Endothelial cell of umbilical vein (primary cell): Measurements from ENCODE around the gene ARL4C. TPM values are rescaled to one million over a fixed set of nuclear protein-coding genes. Genes with fewer than 3 reads are reported as not detected.

Experiments
- BruUV-seq: library from RNA; stranded (reverse); fragments of 400-500 nt; replicated peaks from 2 replicates; lab custom pipeline; 2021; lab: Mats Ljungman, UMichigan
- CTCF ChIA-PET: fragments of 300-600, 350-600 bp; sonication (Branson Sonifier 250); formaldehyde crosslinking; loops from one replicate; lab custom pipeline; 2021; ENCODE audit warnings: antibody characterized with exemption, inconsistent platforms; lab: Charles Lee
- POLR2A ChIA-PET: fragments of 300-600, 350-600 bp; sonication (Branson Sonifier 250); formaldehyde crosslinking; loops from one replicate; lab custom pipeline; 2021; ENCODE audit warnings: antibody characterized with exemption, inconsistent platforms; lab: Charles Lee
- DNase-seq: peaks from one replicate; pipeline ENCODE4 v3.0.0-alpha.2; 2011; ENCODE audit warnings: low read depth, low spot score
- FAIRE-seq: peaks from 2 replicates; lab custom pipeline; 2011; peaks lifted over from hg19 to GRCh38; lab: Jason Lieb, UNC
- H2AFZ ChIP-seq: 2 replicates; pipeline ENCODE4 v1.6.0; 2012; ENCODE audit warnings: low read depth, low read length, control low read depth, inconsistent platforms
- H3K27ac ChIP-seq: 2 replicates; pipeline ENCODE4 v1.5.1; 2011; ENCODE audit warnings: low read depth, mild to moderate bottlenecking, control low read depth, low read length, moderate library complexity; ENCODE audit not compliant: insufficient read depth
- H3K27me3 ChIP-seq, 2 experiments: 2 replicates each; pipeline versions ENCODE4 v1.6.0 to v1.6.1; 2011; ENCODE audit warnings: low read length in 2 of 2, mixed read lengths in 1 of 2; ENCODE audit not compliant: control insufficient read depth in 2 of 2, insufficient read depth in 2 of 2
- H3K36me3 ChIP-seq, 2 experiments: 2 replicates in 1 of 2; 3 replicates in 1 of 2; pipeline ENCODE4 v1.5.1; 2011; ENCODE audit warnings: low read length in 2 of 2, mild to moderate bottlenecking in 1 of 2, moderate library complexity in 1 of 2; ENCODE audit not compliant: control insufficient read depth in 2 of 2, insufficient read depth in 2 of 2; ENCODE audit errors: extremely low read depth in 1 of 2
- H3K4me1 ChIP-seq: 3 replicates; pipeline ENCODE4 v1.5.1; 2011; ENCODE audit warnings: mild to moderate bottlenecking, low read length; ENCODE audit not compliant: control insufficient read depth, insufficient read depth; ENCODE audit errors: extremely low read depth
- H3K4me2 ChIP-seq: 2 replicates; pipeline ENCODE4 v1.6.1; 2011; ENCODE audit warnings: low read length, control low read depth, mixed read lengths; ENCODE audit not compliant: insufficient read depth
- H3K4me3 ChIP-seq, 3 experiments: fragments of 200-600 bp in 1 of 3; sonication (generic), shearing (Covaris generic) in 1 of 3; replicated peaks in 1 of 3; 2 replicates each; pipeline ENCODE4 v1.5.1; 2011 to 2016; ENCODE audit warnings: control low read depth in 3 of 3, low read length in 3 of 3, mild to moderate bottlenecking in 2 of 3, inconsistent platforms in 1 of 3, low read depth in 1 of 3, moderate library complexity in 1 of 3; ENCODE audit not compliant: insufficient read depth in 1 of 3
- H3K79me2 ChIP-seq: 2 replicates; pipeline ENCODE4 v1.6.0; 2012; ENCODE audit warnings: low read length, inconsistent platforms; ENCODE audit not compliant: control insufficient read depth, insufficient read depth
- H3K9ac ChIP-seq: replicated peaks from 2 replicates; pipeline ENCODE3; 2011; ENCODE audit warnings: low read length, control low read depth; ENCODE audit not compliant: insufficient read depth; ENCODE audit errors: extremely low read depth
- H3K9me1 ChIP-seq: replicated peaks from 3 replicates; pipeline ENCODE4 v1.6.0; 2011; ENCODE audit warnings: mild to moderate bottlenecking, low read length; ENCODE audit not compliant: control insufficient read depth, insufficient read depth; ENCODE audit errors: extremely low read depth
- H3K9me3 ChIP-seq: replicated peaks from 2 replicates; pipeline ENCODE4 v1.5.1; 2012; ENCODE audit warnings: low read length, inconsistent platforms; ENCODE audit not compliant: control insufficient read depth, insufficient read depth
- H4K20me1 ChIP-seq: replicated peaks from 2 replicates; pipeline ENCODE3; 2011; ENCODE audit warnings: mild to moderate bottlenecking, low read length; ENCODE audit not compliant: control insufficient read depth, insufficient read depth; ENCODE audit errors: extremely low read depth
- EZH2 ChIP-seq: IDR thresholded peaks from 2 replicates; pipeline ENCODE4 v1.6.1; 2012; ENCODE audit warnings: borderline replicate concordance, low read depth, mild to moderate bottlenecking, moderate library complexity, low read length, inconsistent platforms; ENCODE audit not compliant: severe bottlenecking
- GATA2 ChIP-seq: IDR thresholded peaks from 2 replicates; pipeline ENCODE4 v1.7.0; 2011; ENCODE audit warnings: low read depth, mild to moderate bottlenecking, moderate library complexity, mixed read lengths, low read length; ENCODE audit not compliant: insufficient read length, insufficient read depth
- JUN ChIP-seq: IDR thresholded peaks from 2 replicates; pipeline ENCODE4 v1.6.1; 2011; ENCODE audit warnings: borderline replicate concordance, low read depth; ENCODE audit not compliant: insufficient read length, insufficient read depth
- POLR2AphosphoS5 ChIP-seq: IDR thresholded peaks from 2 replicates; pipeline ENCODE4 v1.6.1; 2012; ENCODE audit warnings: low read depth, mild to moderate bottlenecking, control low read depth, low read length, moderate library complexity; ENCODE audit not compliant: insufficient read depth
- dilution Hi-C: fragments of 300-500 bp; cut with MboI; formaldehyde crosslinking; loops from one replicate; pipeline ENCODE4 v1.15.0; 2019; ENCODE audit warnings: low sequenced_read_pairs; ENCODE audit not compliant: extremely low pct_ligation_motif_present
- intact Hi-C: fragments of 100-400 bp; cut with micrococcal nuclease; formaldehyde crosslinking; loops from one replicate; pipeline ENCODE4 v1.10.0; 2022
- polyA plus RNA-seq, 4 experiments: library from polyadenylated mRNA; depleted of rRNA in 3 of 4; stranded (reverse) in 3 of 4; unstranded in 1 of 4; fragments of >200 nt; gene quantifications; 2 replicates each; pipeline versions ENCODE4 v1.2.1 to v1.2.3, GENCODE V29; 2011 to 2012; ENCODE audit warnings: missing spikeins in 1 of 4
- total RNA-seq: library from RNA; stranded (reverse); gene quantifications from 2 replicates; pipeline ENCODE4 v1.2.3, GENCODE V29; 2021
- TF ChIP-seq, protein P1 (sequence below): IDR thresholded peaks from 2 replicates; pipeline ENCODE4 v1.6.1; 2011; ENCODE audit not compliant: insufficient read depth, insufficient read length

ARL4C gene
- total and polyA plus RNA-seq, 2 donors (not counting 3 experiments of a cell fraction or from before 2014, with no cell fraction given): 5.5 to 10.5 TPM

DNA sequence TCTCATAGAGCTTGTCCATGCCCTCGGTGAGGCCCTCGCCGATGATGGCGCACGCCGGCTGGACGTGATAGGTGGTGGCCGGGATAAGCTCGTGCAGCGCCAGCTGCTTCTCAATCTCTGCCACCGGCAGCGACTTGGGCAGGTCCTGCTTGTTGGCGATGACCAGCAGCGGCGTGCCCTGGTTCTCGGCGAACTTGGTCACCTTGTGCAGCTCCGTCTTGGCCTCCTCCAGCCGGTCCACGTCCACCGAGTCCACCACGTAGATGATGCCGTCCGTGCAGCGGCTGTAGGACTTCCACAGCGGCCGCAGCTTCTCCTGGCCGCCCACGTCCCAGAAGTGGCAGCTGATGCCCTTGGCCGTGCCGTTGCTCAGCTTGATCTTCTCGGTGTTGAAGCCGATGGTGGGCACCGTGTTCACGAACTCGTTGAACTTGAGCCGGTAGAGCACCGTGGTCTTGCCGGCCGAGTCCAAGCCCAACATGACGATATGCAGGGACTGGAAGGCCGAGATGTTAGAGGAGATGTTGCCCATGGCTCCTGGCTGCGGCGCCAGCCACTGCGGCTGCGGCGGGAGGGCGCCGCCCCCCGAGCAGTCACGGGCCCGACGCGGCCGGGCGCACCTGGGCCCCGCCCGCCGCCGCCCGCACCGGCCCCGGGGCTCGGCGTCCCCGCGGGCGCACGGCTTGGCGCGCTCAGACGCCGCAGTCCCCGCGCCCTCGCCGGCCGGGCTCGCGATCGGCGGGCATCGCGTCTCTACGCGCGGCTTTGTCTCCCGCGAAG is 636 bp downstream of the ARL4C start:
- H3K79me2 ChIP-seq: no peaks in the 10 kb centered on the region

DNA sequence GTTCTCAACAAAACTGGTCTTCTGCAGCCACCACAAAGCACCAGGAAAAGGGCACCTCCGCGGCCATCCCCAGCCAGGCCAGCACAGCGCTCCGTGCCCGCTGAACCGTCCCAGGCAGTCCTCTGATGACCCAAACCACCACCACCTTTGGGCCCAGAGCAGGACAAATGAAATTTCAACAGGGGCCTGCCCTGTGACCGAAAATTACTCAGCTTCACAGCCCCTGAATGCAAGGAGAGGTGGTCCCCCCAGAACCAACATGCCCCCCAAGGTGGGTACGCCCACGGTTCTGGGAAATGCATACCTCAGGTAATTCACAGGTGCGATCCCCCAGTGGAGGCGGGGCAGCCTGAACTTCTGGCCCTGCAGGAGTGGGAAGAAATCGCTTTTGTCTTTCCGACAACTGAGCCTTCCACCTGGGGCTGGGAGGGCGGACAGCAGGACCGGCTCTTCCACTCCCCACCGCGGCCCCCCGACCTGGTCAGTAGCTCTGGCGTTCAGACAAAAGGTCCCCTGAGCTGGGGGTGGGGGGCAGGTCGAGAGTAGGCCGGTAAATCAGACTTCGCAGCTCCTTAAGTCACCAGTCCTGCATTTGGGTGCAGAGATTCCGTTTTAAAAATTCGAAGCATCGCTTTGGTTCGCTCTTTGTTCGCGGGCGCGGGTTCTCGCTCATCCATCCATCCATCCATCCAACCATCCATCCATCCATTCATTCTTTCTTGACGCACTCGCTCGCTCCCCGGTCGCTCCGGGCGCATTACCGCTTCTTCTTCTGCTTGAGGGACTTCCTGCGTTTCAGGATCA is 1.4 kb downstream of the ARL4C start:
- H3K27ac ChIP-seq: no peak overlapping the region
- no peaks in the 10 kb centered on the region for H3K36me3 ChIP-seq
- peak; percentile 40 for FAIRE-seq
- BruUV-seq: no TSS peak
- no peaks in the 10 kb centered on the region for H4K20me1 ChIP-seq
- peak; percentile 24 for TF ChIP-seq EZH2
- TF ChIP-seq GATA2: no peak
- TF ChIP-seq, protein P1, sequence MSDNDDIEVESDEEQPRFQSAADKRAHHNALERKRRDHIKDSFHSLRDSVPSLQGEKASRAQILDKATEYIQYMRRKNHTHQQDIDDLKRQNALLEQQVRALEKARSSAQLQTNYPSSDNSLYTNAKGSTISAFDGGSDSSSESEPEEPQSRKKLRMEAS: no peak
- no peak for TF ChIP-seq POLR2AphosphoS5
- H3K4me1 ChIP-seq: peaks cover 16% of the 10 kb centered on the region
- no peaks in the 10 kb centered on the region for H3K9me3 ChIP-seq
- H3K9me1 ChIP-seq: no peaks in the 10 kb centered on the region
- ChIA-PET CTCF (interaction anchor here (0.8 to 4.8 kb wide), 15 partner anchors 50 to 622 kb away, joined by 3 to 81 read pairs (median 4); no protein-coding TSS in a partner anchor), POLR2A (interaction anchor here (0.5 to 0.9 kb wide), 2 partner anchors 73 to 197 kb away, joined by 3 to 5 read pairs; no protein-coding TSS in a partner anchor)
- dilution Hi-C loops (no loop called here), intact Hi-C loops (loop anchor here (1.0 to 2.0 kb wide), 6 partner anchors 49 to 641 kb away; partner anchors contain the start of gene HJURP)
- H3K4me2 ChIP-seq: peak overlapping the region; percentile 77
- peak overlapping the region in 2 of 3 experiments; percentile 47 to 69 for H3K4me3 ChIP-seq
- no peak for DNase-seq
- peak overlapping the region; percentile 55 for H3K9ac ChIP-seq
- no peaks in the 10 kb centered on the region for H3K27me3 ChIP-seq
- peak overlapping the region; percentile 85 for H2AFZ ChIP-seq
- H3K79me2 ChIP-seq: no peaks in the 10 kb centered on the region

More for the DNA sequence above, 636 bp downstream of the ARL4C start:
- Histone ChIP-seq H3K4me3 (peak overlapping the region in 2 of 3 experiments; percentile 47 to 69), H3K9ac (peak overlapping the region; percentile 55), H3K27me3 (no peaks in the 10 kb centered on the region), H3K9me1 (no peaks in the 10 kb centered on the region), H3K9me3 (no peaks in the 10 kb centered on the region), H3K27ac (peak overlapping the region; percentile 43), H4K20me1 (no peaks in the 10 kb centered on the region), H2AFZ (peak overlapping the region; percentile 85), H3K4me1 (peaks cover 16% of the 10 kb centered on the region), H3K4me2 (peak overlapping the region; percentile 77), H3K36me3 (no peaks in the 10 kb centered on the region)
- CTCF ChIA-PET: interaction anchor here (0.8 to 4.8 kb wide), 20 partner anchors 48 to 621 kb away, joined by 3 to 81 read pairs (median 4); no protein-coding TSS in a partner anchor
- peak; percentile 54 for DNase-seq
- TF ChIP-seq JUN (no peak), EZH2 (no peak), POLR2AphosphoS5 (peak; percentile 1)
- POLR2A ChIA-PET: interaction anchor here (0.5 to 0.9 kb wide), 2 partner anchors 74 to 198 kb away, joined by 3 to 5 read pairs; no protein-coding TSS in a partner anchor
- peak; percentile 8 for FAIRE-seq
- TSS peak; percentile 20 for BruUV-seq
- dilution Hi-C loops (no loop called here), intact Hi-C loops (loop anchor here (1.0 to 2.0 kb wide), 5 partner anchors 74 to 641 kb away; partner anchors contain the start of gene HJURP)
